ENCODE results near the gene RIC3. TPM values are rescaled to one million over a fixed set of nuclear protein-coding genes. Genes with fewer than 3 reads are reported as not detected.
"Not testable (repeated sequence)": the region's sequence is repeated elsewhere in the genome, so short reads cannot be mapped to it uniquely, and the experiment has no call there.

Gene RIC3
- total RNA-seq, 1 donor: not detected

- no peak for DNase-seq (ENCODE audit: low read depth)
- no peak overlapping the region for H3K4me3 ChIP-seq (ENCODE audit: low read depth, low read length)
- TF ChIP-seq CTCF (IDR thresholded peaks at IDR 0.05; ENCODE audit: insufficient read depth, low read length): no peak
Observed at GRCh38 chr11:8177136-8177535, 8.3 kb upstream of the RIC3 start.

GRCh38 chr11:8167796-8168195, 1.0 kb downstream of the RIC3 start:
- DNase-seq (ENCODE audit: low read depth): peak; percentile 7
- H3K4me3 ChIP-seq (ENCODE audit: low read depth, low read length): no peak overlapping the region
- TF ChIP-seq CTCF (IDR thresholded peaks at IDR 0.05; ENCODE audit: insufficient read depth, low read length): no peak

- no peak for DNase-seq (ENCODE audit: low read depth)
- no peak for TF ChIP-seq CTCF (IDR thresholded peaks at IDR 0.05; ENCODE audit: insufficient read depth, low read length)
- H3K4me3 ChIP-seq (ENCODE audit: low read depth, low read length): no peak overlapping the region
Observed at GRCh38 chr11:8164746-8165145, 4.1 kb downstream of the RIC3 start.

GRCh38 chr11:8161627-8162304, 7.1 kb downstream of the RIC3 start:
- not testable (repeated sequence) for DNase-seq (ENCODE audit: low read depth); H3K4me3 ChIP-seq (ENCODE audit: low read depth, low read length)

GRCh38 chr11:8156877-8157276, 11.9 kb downstream of the RIC3 start:
- no peak for DNase-seq (ENCODE audit: low read depth)
- no peak for TF ChIP-seq CTCF (IDR thresholded peaks at IDR 0.05; ENCODE audit: insufficient read depth, low read length)
- H3K4me3 ChIP-seq (ENCODE audit: low read depth, low read length): no peak overlapping the region

GRCh38 chr11:8149726-8150125, 19.1 kb downstream of the RIC3 start:
- no peak overlapping the region for H3K4me3 ChIP-seq (ENCODE audit: low read depth, low read length)
- DNase-seq (ENCODE audit: low read depth): no peak
- TF ChIP-seq CTCF (IDR thresholded peaks at IDR 0.05; ENCODE audit: insufficient read depth, low read length): no peak

- no peak overlapping the region for H3K4me3 ChIP-seq (ENCODE audit: low read depth, low read length)
- DNase-seq (ENCODE audit: low read depth): no peak
- no peak for TF ChIP-seq CTCF (IDR thresholded peaks at IDR 0.05; ENCODE audit: insufficient read depth, low read length)
Observed at GRCh38 chr11:8138526-8138925, 30.3 kb downstream of the RIC3 start.

Data from fibroblast of the aortic adventitia (primary cell).